ACHN (cell line): ENCODE measurements around the gene AMPD1.

Experiments used
- DNase-seq: peaks from one replicate; pipeline ENCODE4 v3.0.0-alpha.2; 2015
- in situ Hi-C: cut with HindIII; loops from 2 replicates; pipeline ENCODE4 v1.10.0; 2017; ENCODE audit warnings: low sequenced_read_pairs, low pct_ligation_motif_present, low pct_unique_long_range_greater_than_20kb

AMPD1 gene

DNA sequence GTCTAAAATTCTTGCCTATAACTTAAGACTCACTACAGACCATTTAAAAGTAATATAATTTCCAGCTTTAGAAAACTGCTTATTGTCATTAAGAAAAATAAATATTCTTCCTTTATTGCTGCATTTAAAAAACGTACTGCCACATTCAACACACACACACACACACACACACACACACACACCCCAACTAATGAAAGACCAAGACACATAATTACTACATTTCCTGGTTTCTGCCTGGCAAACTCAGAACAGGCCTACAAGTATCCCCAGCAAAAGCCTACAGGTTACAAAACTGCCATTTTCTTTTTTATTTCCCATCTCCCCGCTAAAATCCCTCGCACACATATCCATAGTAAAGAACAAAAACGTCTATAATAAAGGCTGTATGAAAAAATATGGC lies 27.0 kb downstream of the AMPD1 start:
- in situ Hi-C loops = no loop called here

DNA sequence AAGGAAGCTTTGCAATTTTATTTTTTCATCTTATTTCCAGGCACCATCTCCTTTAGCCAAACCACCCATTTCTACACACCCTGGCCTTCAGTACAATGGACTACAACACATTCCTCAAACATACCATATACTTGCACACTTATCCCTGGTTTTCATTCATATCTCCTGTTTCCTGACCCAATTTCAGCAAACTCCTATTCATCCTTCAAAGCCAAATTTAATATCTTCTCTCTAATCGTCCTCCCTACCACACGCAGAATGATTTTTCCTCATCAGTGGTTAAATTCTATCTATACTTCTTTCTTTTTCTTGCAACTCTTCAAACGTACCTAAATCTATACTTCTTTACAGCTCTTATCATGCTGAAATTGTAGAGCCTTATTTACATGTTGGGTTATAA lies 28.4 kb downstream of the AMPD1 start:
- DNase-seq = no peak
- in situ Hi-C loops = no loop called here

More for the DNA sequence above, 27.0 kb downstream of the AMPD1 start:
- no peak for DNase-seq

DNA sequence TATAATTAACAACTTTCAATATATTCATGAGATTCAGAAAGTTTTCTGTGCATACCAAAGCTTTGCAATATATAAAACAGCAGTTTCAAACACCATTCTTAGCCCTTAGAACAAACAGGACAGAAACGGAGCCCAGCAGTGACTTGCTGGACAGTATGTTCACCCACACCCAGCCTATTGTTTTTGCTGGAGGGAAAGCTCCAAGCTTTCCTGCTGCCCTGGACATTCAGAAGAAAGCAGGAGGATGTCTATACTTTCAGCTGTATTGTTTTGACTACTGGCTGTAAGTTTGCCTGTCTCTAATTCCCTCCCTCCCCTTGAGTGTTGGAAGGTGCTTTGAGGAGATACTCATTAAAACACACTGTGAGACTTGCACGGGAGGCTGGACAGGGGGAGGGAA lies 35.1 kb downstream of the AMPD1 start:
- in situ Hi-C loops = no loop called here

DNA sequence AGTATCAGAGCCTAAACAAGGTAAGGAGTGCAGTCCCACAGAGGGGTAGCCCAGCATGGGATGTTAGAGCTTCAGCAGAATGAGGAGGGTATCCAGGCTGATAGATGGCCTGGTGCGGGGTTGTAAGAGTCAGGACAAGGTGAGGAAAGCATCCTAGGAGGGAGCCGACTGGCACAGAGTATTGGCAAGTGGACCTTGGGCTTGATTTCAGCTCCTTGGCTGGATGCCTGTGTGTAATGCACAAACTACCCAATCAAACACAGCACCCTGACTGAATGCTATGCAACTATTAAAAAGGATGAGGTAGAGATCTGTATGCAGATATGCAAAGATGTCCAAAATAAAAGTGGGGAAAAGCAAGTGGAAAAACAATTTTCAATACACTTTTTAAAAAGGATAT lies 43.5 kb downstream of the AMPD1 start:
- in situ Hi-C loops = no loop called here
- DNase-seq = no peak

More for the DNA sequence above, 35.1 kb downstream of the AMPD1 start:
- no peak for DNase-seq

DNA sequence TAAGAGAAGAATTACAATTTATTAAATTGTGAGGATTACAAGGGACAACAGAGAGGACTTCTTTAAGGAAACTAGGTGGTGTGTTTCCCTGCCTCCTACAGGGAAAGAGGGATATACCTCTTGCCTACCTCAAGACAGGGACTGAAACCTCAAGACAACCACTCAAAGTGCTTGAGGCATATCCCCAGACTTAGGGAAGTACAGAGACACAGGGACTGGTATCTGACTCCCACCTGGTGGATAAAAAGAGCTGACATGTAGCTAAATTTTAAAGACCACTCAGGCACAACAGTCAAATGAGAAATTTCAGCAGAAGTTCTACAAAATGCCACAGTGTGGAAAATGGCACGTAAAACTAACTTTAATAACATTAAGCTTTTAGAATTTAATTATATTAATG lies 46.8 kb downstream of the AMPD1 start:
- DNase-seq = no peak
- in situ Hi-C loops = no loop called here

DNA sequence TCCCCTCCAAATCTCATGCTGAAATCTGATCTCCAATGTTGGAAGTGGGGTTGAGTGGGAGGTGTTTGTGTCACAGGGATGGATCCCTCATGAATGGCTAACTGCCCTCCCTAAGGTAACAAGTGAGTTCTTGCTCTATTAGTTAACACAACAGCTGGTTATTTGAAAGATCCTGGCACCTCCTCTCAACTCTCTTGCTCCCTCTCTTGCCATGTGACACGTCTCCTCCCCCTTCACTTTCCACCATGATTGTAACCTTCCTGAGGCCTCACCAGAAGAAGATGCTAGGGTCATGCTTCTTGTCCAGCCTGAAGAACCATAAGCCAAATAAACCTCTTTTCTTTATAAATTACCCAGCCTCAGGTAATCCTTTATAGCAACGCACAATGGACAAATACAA lies 54.0 kb downstream of the AMPD1 start:
- DNase-seq = no peak
- in situ Hi-C loops = no loop called here

DNA sequence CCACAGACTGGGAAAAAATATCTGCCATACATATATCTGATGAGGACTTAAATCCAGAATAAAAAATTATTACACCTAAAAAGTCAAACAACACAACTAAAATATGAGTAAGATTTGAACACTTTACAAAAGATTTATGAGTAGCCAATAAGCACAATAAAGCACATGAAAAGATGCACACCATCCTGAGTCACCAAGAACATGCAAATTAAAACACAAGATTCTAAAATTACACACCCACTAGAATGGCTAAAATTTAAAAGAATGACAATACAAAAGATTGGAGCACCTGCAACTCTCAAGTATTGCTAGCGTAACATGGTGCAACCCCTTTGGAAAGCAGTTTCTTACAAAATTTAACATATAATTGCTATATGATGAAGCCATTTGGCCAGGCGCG lies 56.4 kb downstream of the AMPD1 start:
- DNase-seq = no peak
- in situ Hi-C loops = no loop called here

DNA sequence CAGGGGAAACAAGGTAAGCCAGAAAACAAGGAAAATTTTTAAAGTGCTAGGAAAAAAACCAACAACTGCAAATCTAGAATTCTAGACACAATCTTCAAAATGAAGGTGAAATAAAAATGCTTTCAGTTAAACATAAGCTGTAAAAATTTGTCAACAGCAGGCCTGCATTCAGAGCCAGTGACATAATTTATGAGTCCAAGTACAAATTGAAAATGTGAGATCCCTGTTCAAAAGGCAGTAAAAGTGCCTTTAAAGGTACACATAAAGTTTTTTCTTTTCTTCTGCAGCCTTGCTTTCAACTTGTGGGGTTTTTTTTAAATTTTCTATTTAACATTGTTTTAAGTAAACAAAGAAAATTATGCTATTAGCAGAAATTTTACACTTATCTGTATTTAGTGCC lies 62.9 kb downstream of the AMPD1 start:
- in situ Hi-C loops = no loop called here
- DNase-seq = no peak

DNA sequence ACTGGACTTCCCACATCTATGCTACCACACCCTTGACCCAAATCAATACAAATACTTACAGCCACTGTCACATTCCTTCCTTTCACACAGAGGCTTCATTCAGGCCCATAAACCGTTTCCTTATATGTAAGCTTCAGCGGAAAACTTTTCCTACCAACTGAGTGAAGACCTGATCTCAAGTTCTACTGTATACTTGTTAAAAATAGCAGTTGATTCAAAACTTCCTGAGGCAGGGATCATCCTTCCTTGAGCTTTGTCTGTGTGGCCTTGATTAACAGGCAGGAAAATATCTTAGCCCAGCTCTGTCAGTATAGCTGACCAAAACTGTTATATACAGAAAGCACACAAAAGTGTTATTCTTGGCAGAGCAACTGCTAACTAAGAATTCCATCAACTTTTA lies 68.2 kb downstream of the AMPD1 start:
- in situ Hi-C loops = no loop called here
- no peak for DNase-seq

DNA sequence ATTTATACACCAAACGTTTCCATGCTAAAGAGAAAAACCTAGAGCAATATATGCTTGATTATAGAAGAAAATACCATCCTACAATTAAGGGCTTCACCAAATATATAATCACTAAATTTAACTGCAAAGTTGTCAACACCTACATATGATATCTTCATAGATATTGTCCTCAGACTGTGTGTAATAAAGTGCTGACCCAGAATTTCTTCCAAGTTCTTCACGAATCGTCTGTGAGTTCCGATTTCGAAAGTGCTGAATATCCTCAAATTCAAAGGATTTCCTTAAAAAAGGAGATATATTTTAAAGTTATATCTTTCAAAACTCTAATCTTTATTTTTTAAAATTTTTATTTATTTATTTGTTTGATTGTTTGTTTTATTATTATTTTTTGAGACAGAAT lies 72.0 kb downstream of the AMPD1 start:
- in situ Hi-C loops = no loop called here
- no peak for DNase-seq
